IgD-negative memory B cell (primary cell): ENCODE results near the gene CHN2. TPM values are rescaled to one million over a fixed set of nuclear protein-coding genes. Genes with fewer than 3 reads are reported as not detected.
A peak's percentile ranks its signal among the peaks of the same experiment; 100 is the strongest.

ENCODE experiments used
- H3K27ac Mint-ChIP-seq, 3 donors: one replicate each; pipeline ENCODE4 v1.8.0; 2020 to 2022; ENCODE audit warnings: mild to moderate bottlenecking in 3 of 3, mixed read lengths in 3 of 3, moderate library complexity in 1 of 3
- H3K27me3 Mint-ChIP-seq: one replicate; pipeline ENCODE4 v1.8.0; 2021; ENCODE audit warnings: mixed read lengths
- H3K36me3 Mint-ChIP-seq: one replicate; pipeline ENCODE4 v1.8.0; 2020; ENCODE audit warnings: mild to moderate bottlenecking, mixed read lengths
- H3K4me1 Mint-ChIP-seq, 3 donors: one replicate each; pipeline ENCODE4 v1.8.0; 2020 to 2022; ENCODE audit warnings: mixed read lengths in 3 of 3, mild to moderate bottlenecking in 1 of 3
- H3K4me3 Mint-ChIP-seq, 4 donors: one replicate each; pipeline ENCODE4 v1.8.0; 2020 to 2022; ENCODE audit warnings: mild to moderate bottlenecking in 4 of 4, mixed read lengths in 4 of 4, moderate library complexity in 3 of 4
- H3K9me3 Mint-ChIP-seq, 3 donors: one replicate each; pipeline ENCODE4 v1.8.0; 2020 to 2021; ENCODE audit warnings: mixed read lengths in 3 of 3, mild to moderate bottlenecking in 1 of 3
- polyA plus RNA-seq: library from polyadenylated mRNA; unstranded; fragments of 300-500 nt; fragmentation: Illumina TruSeq; gene quantifications from one replicate; pipeline ENCODE4 v1.2.3, GENCODE V29; 2021

Gene CHN2
- polyA plus RNA-seq, 1 donor from 2014 or later, result 3.0 TPM

- H3K27me3 Mint-ChIP-seq, result peaks cover under 1% of the 10 kb centered on the region
- H3K9me3 Mint-ChIP-seq, result no peaks in the 10 kb centered on the region
- H3K27ac Mint-ChIP-seq, result no peak overlapping the region
- H3K36me3 Mint-ChIP-seq, result no peaks in the 10 kb centered on the region
- H3K4me1 Mint-ChIP-seq, result no peaks in the 10 kb centered on the region
- no peak overlapping the region for H3K4me3 Mint-ChIP-seq
These were observed 285.0 kb downstream of the CHN2 start for GRCh38 chr7:29479301-29480200.

- H3K27me3 Mint-ChIP-seq, result peaks cover 4% of the 10 kb centered on the region
- H3K9me3 Mint-ChIP-seq, result no peaks in the 10 kb centered on the region
- no peaks in the 10 kb centered on the region for H3K36me3 Mint-ChIP-seq
- no peak overlapping the region for H3K27ac Mint-ChIP-seq
- H3K4me1 Mint-ChIP-seq, result no peaks in the 10 kb centered on the region
- no peak overlapping the region for H3K4me3 Mint-ChIP-seq
These were observed 285.9 kb downstream of the CHN2 start for GRCh38 chr7:29480451-29480850.

- H3K27me3 Mint-ChIP-seq, result peaks cover 5% of the 10 kb centered on the region
- H3K4me3 Mint-ChIP-seq, result no peak overlapping the region
- H3K36me3 Mint-ChIP-seq, result no peaks in the 10 kb centered on the region
- no peaks in the 10 kb centered on the region for H3K4me1 Mint-ChIP-seq
- no peak overlapping the region for H3K27ac Mint-ChIP-seq
- H3K9me3 Mint-ChIP-seq, result no peaks in the 10 kb centered on the region
These were observed 286.5 kb downstream of the CHN2 start for GRCh38 chr7:29480934-29481651.

DNA sequence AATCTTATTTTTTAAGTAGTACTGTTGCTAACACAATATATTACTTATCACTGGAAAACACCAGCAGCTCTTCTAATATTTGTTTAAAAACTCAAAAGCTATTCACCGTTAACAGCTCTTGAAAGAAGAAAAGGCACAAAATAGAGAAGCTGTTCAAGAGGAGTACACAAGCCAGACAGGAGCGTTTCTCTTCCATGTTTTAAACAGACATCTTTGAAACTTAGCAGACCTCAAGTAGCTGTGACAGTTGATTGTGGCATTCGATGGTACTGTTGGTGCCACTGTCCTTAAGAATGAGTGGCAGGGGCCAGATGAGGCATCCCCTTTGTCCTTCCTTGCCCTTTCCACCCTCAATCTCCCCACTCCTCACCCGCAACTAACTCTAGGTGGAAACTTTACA is 287.5 kb downstream of the CHN2 start:
- no peaks in the 10 kb centered on the region for H3K9me3 Mint-ChIP-seq
- no peaks in the 10 kb centered on the region for H3K4me1 Mint-ChIP-seq
- H3K27me3 Mint-ChIP-seq, result peaks cover 5% of the 10 kb centered on the region
- no peaks in the 10 kb centered on the region for H3K36me3 Mint-ChIP-seq
- no peak overlapping the region for H3K27ac Mint-ChIP-seq
- H3K4me3 Mint-ChIP-seq, result no peak overlapping the region

DNA sequence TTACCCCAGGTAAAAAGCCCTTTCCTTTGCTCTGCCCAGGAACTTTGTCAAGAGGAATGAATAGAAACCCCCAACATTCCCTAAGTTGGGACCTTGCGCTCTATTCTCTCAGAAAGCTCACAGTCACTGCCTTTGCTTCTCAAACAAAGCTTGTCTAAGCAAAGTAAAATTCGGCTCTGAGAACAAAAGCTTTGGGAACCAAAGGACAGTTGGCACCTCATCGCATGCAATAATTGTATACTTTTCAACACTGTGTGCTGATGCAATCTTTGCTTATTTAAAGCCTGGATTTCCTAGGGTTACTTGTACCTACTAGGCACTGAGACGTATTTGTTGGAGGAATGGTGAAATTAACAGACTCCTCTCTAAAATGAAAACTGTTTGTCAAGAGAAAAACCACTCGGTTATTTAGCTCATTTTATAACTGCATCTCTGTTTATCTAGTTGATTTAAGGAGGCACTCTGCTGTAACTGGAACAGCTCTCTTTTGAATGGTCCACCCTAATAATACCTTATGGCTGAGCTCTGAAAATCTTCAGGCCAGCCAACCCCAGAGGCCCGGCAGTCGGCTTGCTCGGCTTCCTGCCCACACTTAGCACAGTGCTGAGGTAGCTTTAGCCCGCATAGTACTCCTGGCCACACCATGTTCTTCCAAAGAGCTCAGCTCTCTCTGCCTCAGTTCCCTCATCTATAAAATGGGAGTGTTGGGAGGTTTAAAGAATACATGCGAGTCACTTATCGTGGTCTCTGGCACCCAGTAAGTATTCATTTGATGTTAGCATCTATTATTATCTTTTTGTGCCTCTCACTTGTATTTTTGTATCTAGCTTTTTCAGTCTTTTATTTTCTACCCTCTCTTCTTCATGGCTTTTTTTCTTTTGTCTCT is 288.9 kb downstream of the CHN2 start:
- no peak overlapping the region for H3K27ac Mint-ChIP-seq
- H3K36me3 Mint-ChIP-seq, result no peaks in the 10 kb centered on the region
- no peaks in the 10 kb centered on the region for H3K9me3 Mint-ChIP-seq
- H3K4me1 Mint-ChIP-seq, result no peaks in the 10 kb centered on the region
- H3K4me3 Mint-ChIP-seq, result no peak overlapping the region
- H3K27me3 Mint-ChIP-seq, result peaks cover 8% of the 10 kb centered on the region

- Mint-ChIP-seq H3K4me1 (no peaks in the 10 kb centered on the region), H3K9me3 (no peaks in the 10 kb centered on the region), H3K36me3 (no peaks in the 10 kb centered on the region), H3K27me3 (peaks cover 8% of the 10 kb centered on the region), H3K4me3 (no peak overlapping the region), H3K27ac (no peak overlapping the region)
These were observed 289.7 kb downstream of the CHN2 start for GRCh38 chr7:29484280-29484679.

DNA sequence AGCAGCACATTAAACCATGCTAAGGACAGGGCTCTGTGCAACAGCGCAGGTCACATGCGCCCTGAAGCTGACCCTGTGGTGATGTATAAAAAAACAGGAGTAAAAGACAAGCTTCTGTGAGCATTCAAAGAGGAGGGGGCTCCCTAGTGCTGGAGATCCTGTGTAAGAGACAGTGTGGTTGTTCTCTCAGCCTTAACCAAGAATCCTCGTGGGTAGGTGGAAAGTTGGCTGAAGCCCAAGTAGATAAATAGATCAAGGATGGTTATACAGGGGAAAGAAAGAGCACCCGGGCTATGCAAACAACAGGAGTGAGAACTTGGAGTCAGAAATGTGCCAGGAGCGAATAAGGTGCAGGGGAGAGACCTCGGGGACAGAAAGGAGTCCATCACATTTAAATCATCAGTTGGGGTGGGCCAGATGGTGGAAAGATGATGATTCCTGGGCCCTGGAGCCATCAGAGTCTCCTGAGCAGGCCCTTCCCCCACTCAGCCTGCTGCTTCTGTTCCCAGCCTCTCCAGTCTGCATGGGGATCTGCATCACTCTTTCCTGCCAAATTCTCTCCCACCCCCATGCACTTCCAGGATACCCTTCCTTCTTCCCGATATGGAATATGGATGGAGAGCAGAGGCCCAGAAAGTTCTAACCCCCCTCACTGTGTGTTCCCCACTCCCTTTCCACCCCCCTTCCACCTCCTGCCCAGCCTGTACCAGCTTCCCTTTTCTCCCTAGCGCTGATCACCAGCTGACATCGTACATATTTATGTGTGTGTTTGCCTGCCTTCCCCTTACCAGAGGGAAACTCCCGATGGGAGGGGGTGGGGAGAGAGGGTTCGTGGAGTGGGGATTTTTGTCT is 291.0 kb downstream of the CHN2 start:
- Mint-ChIP-seq H3K9me3 (no peaks in the 10 kb centered on the region), H3K4me1 (no peaks in the 10 kb centered on the region), H3K4me3 (no peak overlapping the region), H3K27me3 (peaks cover 8% of the 10 kb centered on the region), H3K36me3 (no peaks in the 10 kb centered on the region), H3K27ac (no peak overlapping the region)

DNA sequence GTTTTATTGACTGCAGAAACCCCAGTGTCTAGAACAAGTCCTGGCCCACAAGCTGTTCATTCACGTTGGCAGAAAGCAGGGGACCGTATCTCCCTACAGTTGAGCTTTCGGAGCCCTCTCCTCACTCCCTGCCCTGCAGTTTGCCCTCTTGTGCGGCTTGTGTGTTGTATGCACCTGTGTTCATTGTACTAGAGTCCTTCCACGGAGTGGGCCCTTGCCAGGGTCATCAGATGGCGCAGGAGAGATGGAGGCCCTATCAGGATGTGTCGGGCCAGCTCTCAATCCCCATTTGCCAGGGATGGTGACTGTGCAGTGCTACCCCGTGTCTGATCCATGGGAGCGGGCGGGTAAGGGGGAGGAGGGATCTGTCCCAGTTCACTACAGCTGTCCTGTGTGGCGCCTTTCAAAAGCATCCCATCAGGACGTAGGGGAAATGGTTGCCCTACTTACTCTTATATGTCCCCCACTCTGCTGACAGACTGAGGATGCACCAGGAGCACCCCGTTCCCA is 291.7 kb downstream of the CHN2 start:
- H3K27me3 Mint-ChIP-seq, result peaks cover 8% of the 10 kb centered on the region

DNA sequence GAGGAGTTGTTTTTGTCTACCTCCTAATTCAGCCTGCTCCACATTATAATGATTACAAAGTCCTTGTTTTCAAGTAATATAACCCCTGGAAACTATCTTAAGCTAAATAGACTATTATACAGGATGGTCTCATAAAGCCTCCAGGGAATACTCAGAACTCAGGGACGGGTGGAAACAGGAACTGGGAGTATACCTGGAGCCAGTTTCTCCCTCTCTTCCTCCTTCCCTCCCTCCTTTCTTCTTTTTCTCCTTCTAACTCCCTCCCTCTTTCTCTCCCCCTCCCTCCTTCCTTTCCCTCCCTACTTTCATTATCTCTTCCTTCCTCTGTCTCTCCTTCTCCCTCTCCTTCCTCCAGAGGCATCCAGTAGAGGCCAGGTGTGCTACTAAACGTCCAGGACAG is 292.8 kb downstream of the CHN2 start:
- Mint-ChIP-seq H3K27me3 (peaks cover 8% of the 10 kb centered on the region), H3K9me3 (no peaks in the 10 kb centered on the region), H3K4me1 (no peaks in the 10 kb centered on the region), H3K36me3 (no peaks in the 10 kb centered on the region), H3K4me3 (peak overlapping the region in 1 of 4 donors; percentile 69), H3K27ac (no peak overlapping the region)

More for the DNA sequence above, 291.7 kb downstream of the CHN2 start:
- no peak overlapping the region for H3K27ac Mint-ChIP-seq
- H3K36me3 Mint-ChIP-seq, result no peaks in the 10 kb centered on the region
- no peak overlapping the region for H3K4me3 Mint-ChIP-seq
- no peaks in the 10 kb centered on the region for H3K9me3 Mint-ChIP-seq
- H3K4me1 Mint-ChIP-seq, result no peaks in the 10 kb centered on the region

- H3K4me1 Mint-ChIP-seq, result no peaks in the 10 kb centered on the region
- no peak overlapping the region for H3K27ac Mint-ChIP-seq
- H3K27me3 Mint-ChIP-seq, result peaks cover 8% of the 10 kb centered on the region
- H3K4me3 Mint-ChIP-seq, result no peak overlapping the region
- H3K36me3 Mint-ChIP-seq, result no peaks in the 10 kb centered on the region
- H3K9me3 Mint-ChIP-seq, result no peaks in the 10 kb centered on the region
These were observed 293.8 kb downstream of the CHN2 start for GRCh38 chr7:29488203-29488970.

- Mint-ChIP-seq H3K36me3 (no peaks in the 10 kb centered on the region), H3K4me1 (no peaks in the 10 kb centered on the region), H3K27ac (no peak overlapping the region), H3K9me3 (no peaks in the 10 kb centered on the region), H3K4me3 (no peak overlapping the region), H3K27me3 (peaks cover 8% of the 10 kb centered on the region)
These were observed 294.4 kb downstream of the CHN2 start for GRCh38 chr7:29488977-29489376.

- H3K27me3 Mint-ChIP-seq, result peaks cover 8% of the 10 kb centered on the region
- H3K9me3 Mint-ChIP-seq, result no peaks in the 10 kb centered on the region
- H3K4me3 Mint-ChIP-seq, result no peak overlapping the region
- H3K27ac Mint-ChIP-seq, result no peak overlapping the region
- H3K4me1 Mint-ChIP-seq, result no peaks in the 10 kb centered on the region
- no peaks in the 10 kb centered on the region for H3K36me3 Mint-ChIP-seq
These were observed 295.6 kb downstream of the CHN2 start for GRCh38 chr7:29490094-29490607.

GRCh38 chr7:29494350-29494749 is 299.8 kb downstream of the CHN2 start:
- H3K9me3 Mint-ChIP-seq, result no peaks in the 10 kb centered on the region
- H3K4me3 Mint-ChIP-seq, result no peak overlapping the region
- peaks cover 1% of the 10 kb centered on the region for H3K36me3 Mint-ChIP-seq
- H3K27ac Mint-ChIP-seq, result no peak overlapping the region
- H3K27me3 Mint-ChIP-seq, result peaks cover 2% of the 10 kb centered on the region
- H3K4me1 Mint-ChIP-seq, result no peaks in the 10 kb centered on the region
